ENCODE data around the gene HIF1A. TPM values are rescaled to one million over a fixed set of nuclear protein-coding genes. Genes with fewer than 3 reads are reported as not detected.

HIF1A gene
- total RNA-seq, 1 donor from 2014 or later, result 124 TPM

- H3K4me1 Mint-ChIP-seq, result no peaks in the 10 kb centered on the region
- no peak overlapping the region for H3K27ac Mint-ChIP-seq
- no peak for DNase-seq (ENCODE audit: low spot score in 2 of 2, unreplicated experiment in 2 of 2)
- no peaks in the 10 kb centered on the region for H3K27me3 Mint-ChIP-seq (ENCODE audit: low read depth)
- peak; percentile 38 for TF ChIP-seq CTCF (IDR thresholded peaks at IDR 0.05; ENCODE audit: unreplicated experiment)
- H3K36me3 Mint-ChIP-seq, result peaks cover 33% of the 10 kb centered on the region
- no peak overlapping the region for H3K4me3 Mint-ChIP-seq
- no peaks in the 10 kb centered on the region for H3K9me3 Mint-ChIP-seq
Observed at GRCh38 chr14:61730756-61731373, 35.6 kb downstream of the HIF1A start.

GRCh38 chr14:61733972-61734371 is 38.7 kb downstream of the HIF1A start:
- no peak for DNase-seq (ENCODE audit: low spot score in 2 of 2, unreplicated experiment in 2 of 2)
- peaks cover 31% of the 10 kb centered on the region for H3K36me3 Mint-ChIP-seq
- TF ChIP-seq CTCF (IDR thresholded peaks at IDR 0.05; ENCODE audit: unreplicated experiment), result no peak
- no peaks in the 10 kb centered on the region for H3K9me3 Mint-ChIP-seq
- H3K4me3 Mint-ChIP-seq, result no peak overlapping the region
- no peaks in the 10 kb centered on the region for H3K27me3 Mint-ChIP-seq (ENCODE audit: low read depth)
- H3K4me1 Mint-ChIP-seq, result no peaks in the 10 kb centered on the region
- H3K27ac Mint-ChIP-seq, result no peak overlapping the region

GRCh38 chr14:61736751-61737150 is 41.4 kb downstream of the HIF1A start:
- H3K27ac Mint-ChIP-seq, result no peak overlapping the region
- no peaks in the 10 kb centered on the region for H3K4me1 Mint-ChIP-seq
- H3K27me3 Mint-ChIP-seq (ENCODE audit: low read depth), result no peaks in the 10 kb centered on the region
- TF ChIP-seq CTCF (IDR thresholded peaks at IDR 0.05; ENCODE audit: unreplicated experiment), result no peak
- no peak for DNase-seq (ENCODE audit: low spot score in 2 of 2, unreplicated experiment in 2 of 2)
- H3K36me3 Mint-ChIP-seq, result peaks cover 38% of the 10 kb centered on the region
- H3K9me3 Mint-ChIP-seq, result no peaks in the 10 kb centered on the region
- H3K4me3 Mint-ChIP-seq, result no peak overlapping the region

- H3K9me3 Mint-ChIP-seq, result no peaks in the 10 kb centered on the region
- DNase-seq (ENCODE audit: low spot score in 2 of 2, unreplicated experiment in 2 of 2), result no peak
- no peak for TF ChIP-seq CTCF (IDR thresholded peaks at IDR 0.05; ENCODE audit: unreplicated experiment)
- H3K36me3 Mint-ChIP-seq, result peaks cover 39% of the 10 kb centered on the region
- H3K4me3 Mint-ChIP-seq, result no peak overlapping the region
- no peaks in the 10 kb centered on the region for H3K4me1 Mint-ChIP-seq
- no peaks in the 10 kb centered on the region for H3K27me3 Mint-ChIP-seq (ENCODE audit: low read depth)
- H3K27ac Mint-ChIP-seq, result peak overlapping the region; percentile 26
Observed at GRCh38 chr14:61737915-61738314, 42.6 kb downstream of the HIF1A start.

GRCh38 chr14:61739133-61739532 is 43.8 kb downstream of the HIF1A start:
- H3K27ac Mint-ChIP-seq, result no peak overlapping the region
- peaks cover 38% of the 10 kb centered on the region for H3K36me3 Mint-ChIP-seq
- no peaks in the 10 kb centered on the region for H3K27me3 Mint-ChIP-seq (ENCODE audit: low read depth)
- H3K4me3 Mint-ChIP-seq, result no peak overlapping the region
- H3K4me1 Mint-ChIP-seq, result no peaks in the 10 kb centered on the region
- no peak for TF ChIP-seq CTCF (IDR thresholded peaks at IDR 0.05; ENCODE audit: unreplicated experiment)
- DNase-seq (ENCODE audit: low spot score in 2 of 2, unreplicated experiment in 2 of 2), result no peak
- H3K9me3 Mint-ChIP-seq, result no peaks in the 10 kb centered on the region

- no peaks in the 10 kb centered on the region for H3K4me1 Mint-ChIP-seq
- H3K4me3 Mint-ChIP-seq, result no peak overlapping the region
- DNase-seq (ENCODE audit: low spot score in 2 of 2, unreplicated experiment in 2 of 2), result no peak
- peaks cover 35% of the 10 kb centered on the region for H3K36me3 Mint-ChIP-seq
- H3K9me3 Mint-ChIP-seq, result no peaks in the 10 kb centered on the region
- H3K27ac Mint-ChIP-seq, result no peak overlapping the region
- TF ChIP-seq CTCF (IDR thresholded peaks at IDR 0.05; ENCODE audit: unreplicated experiment), result no peak
- H3K27me3 Mint-ChIP-seq (ENCODE audit: low read depth), result no peaks in the 10 kb centered on the region
Observed at GRCh38 chr14:61742371-61742770, 47.1 kb downstream of the HIF1A start.

Measured in mesothelial cell of epicardium (in vitro differentiated cells).